ENCODE results near the gene ZBTB38.

GRCh38 chr3:141372656-141373055 lies 4.4 kb downstream of the ZBTB38 start:
- TF ChIP-seq EZH2 (IDR thresholded peaks at IDR 0.05; ENCODE audit: insufficient read depth, poor library complexity, severe bottlenecking) (no peak), EZH2phosphoT487 (IDR thresholded peaks at IDR 0.05; ENCODE audit: insufficient read depth, low read depth) (no peak)

Data from GM23248 (cell line).